Endothelial cell of umbilical vein (primary cell): ENCODE measurements around the gene CENPP. TPM values are rescaled to one million over a fixed set of nuclear protein-coding genes. Genes with fewer than 3 reads are reported as not detected.

Experiments
- BruUV-seq: library from RNA; stranded (reverse); fragments of 400-500 nt; replicated peaks from 2 replicates; lab custom pipeline; 2021; lab: Mats Ljungman, UMichigan
- CTCF ChIA-PET: fragments of 300-600, 350-600 bp; sonication (Branson Sonifier 250); formaldehyde crosslinking; loops from one replicate; lab custom pipeline; 2021; ENCODE audit warnings: antibody characterized with exemption, inconsistent platforms; lab: Charles Lee
- POLR2A ChIA-PET: fragments of 300-600, 350-600 bp; sonication (Branson Sonifier 250); formaldehyde crosslinking; loops from one replicate; lab custom pipeline; 2021; ENCODE audit warnings: antibody characterized with exemption, inconsistent platforms; lab: Charles Lee
- DNase-seq: peaks from one replicate; pipeline ENCODE4 v3.0.0-alpha.2; 2011; ENCODE audit warnings: low read depth, low spot score
- FAIRE-seq: peaks from 2 replicates; lab custom pipeline; 2011; peaks lifted over from hg19 to GRCh38; lab: Jason Lieb, UNC
- H2AFZ ChIP-seq: 2 replicates; pipeline ENCODE4 v1.6.0; 2012; ENCODE audit warnings: low read depth, low read length, control low read depth, inconsistent platforms
- H3K27ac ChIP-seq: 2 replicates; pipeline ENCODE4 v1.5.1; 2011; ENCODE audit warnings: low read depth, mild to moderate bottlenecking, control low read depth, low read length, moderate library complexity; ENCODE audit not compliant: insufficient read depth
- H3K27me3 ChIP-seq, 2 experiments: 2 replicates each; pipeline versions ENCODE4 v1.6.0 to v1.6.1; 2011; ENCODE audit warnings: low read length in 2 of 2, mixed read lengths in 1 of 2; ENCODE audit not compliant: control insufficient read depth in 2 of 2, insufficient read depth in 2 of 2
- H3K36me3 ChIP-seq, 2 experiments: 2 replicates in 1 of 2; 3 replicates in 1 of 2; pipeline ENCODE4 v1.5.1; 2011; ENCODE audit warnings: low read length in 2 of 2, mild to moderate bottlenecking in 1 of 2, moderate library complexity in 1 of 2; ENCODE audit not compliant: control insufficient read depth in 2 of 2, insufficient read depth in 2 of 2; ENCODE audit errors: extremely low read depth in 1 of 2
- H3K4me1 ChIP-seq: 3 replicates; pipeline ENCODE4 v1.5.1; 2011; ENCODE audit warnings: mild to moderate bottlenecking, low read length; ENCODE audit not compliant: control insufficient read depth, insufficient read depth; ENCODE audit errors: extremely low read depth
- H3K4me2 ChIP-seq: 2 replicates; pipeline ENCODE4 v1.6.1; 2011; ENCODE audit warnings: low read length, control low read depth, mixed read lengths; ENCODE audit not compliant: insufficient read depth
- H3K4me3 ChIP-seq, 3 experiments: fragments of 200-600 bp in 1 of 3; sonication (generic), shearing (Covaris generic) in 1 of 3; replicated peaks in 1 of 3; 2 replicates each; pipeline ENCODE4 v1.5.1; 2011 to 2016; ENCODE audit warnings: control low read depth in 3 of 3, low read length in 3 of 3, mild to moderate bottlenecking in 2 of 3, inconsistent platforms in 1 of 3, low read depth in 1 of 3, moderate library complexity in 1 of 3; ENCODE audit not compliant: insufficient read depth in 1 of 3
- H3K79me2 ChIP-seq: 2 replicates; pipeline ENCODE4 v1.6.0; 2012; ENCODE audit warnings: low read length, inconsistent platforms; ENCODE audit not compliant: control insufficient read depth, insufficient read depth
- H3K9ac ChIP-seq: replicated peaks from 2 replicates; pipeline ENCODE3; 2011; ENCODE audit warnings: low read length, control low read depth; ENCODE audit not compliant: insufficient read depth; ENCODE audit errors: extremely low read depth
- H3K9me1 ChIP-seq: replicated peaks from 3 replicates; pipeline ENCODE4 v1.6.0; 2011; ENCODE audit warnings: mild to moderate bottlenecking, low read length; ENCODE audit not compliant: control insufficient read depth, insufficient read depth; ENCODE audit errors: extremely low read depth
- H3K9me3 ChIP-seq: replicated peaks from 2 replicates; pipeline ENCODE4 v1.5.1; 2012; ENCODE audit warnings: low read length, inconsistent platforms; ENCODE audit not compliant: control insufficient read depth, insufficient read depth
- H4K20me1 ChIP-seq: replicated peaks from 2 replicates; pipeline ENCODE3; 2011; ENCODE audit warnings: mild to moderate bottlenecking, low read length; ENCODE audit not compliant: control insufficient read depth, insufficient read depth; ENCODE audit errors: extremely low read depth
- EZH2 ChIP-seq: IDR thresholded peaks from 2 replicates; pipeline ENCODE4 v1.6.1; 2012; ENCODE audit warnings: borderline replicate concordance, low read depth, mild to moderate bottlenecking, moderate library complexity, low read length, inconsistent platforms; ENCODE audit not compliant: severe bottlenecking
- FOS ChIP-seq: IDR thresholded peaks from 2 replicates; pipeline ENCODE4 v1.6.1; 2011; ENCODE audit warnings: mild to moderate bottlenecking, low read length, moderate library complexity, borderline replicate concordance; ENCODE audit not compliant: insufficient read depth
- GATA2 ChIP-seq: IDR thresholded peaks from 2 replicates; pipeline ENCODE4 v1.7.0; 2011; ENCODE audit warnings: low read depth, mild to moderate bottlenecking, moderate library complexity, mixed read lengths, low read length; ENCODE audit not compliant: insufficient read length, insufficient read depth
- JUN ChIP-seq: IDR thresholded peaks from 2 replicates; pipeline ENCODE4 v1.6.1; 2011; ENCODE audit warnings: borderline replicate concordance, low read depth; ENCODE audit not compliant: insufficient read length, insufficient read depth
- MYC ChIP-seq: IDR thresholded peaks from one replicate; pipeline ENCODE4 v1.6.1; 2011; ENCODE audit warnings: mild to moderate bottlenecking, low read depth, low read length
- POLR2A ChIP-seq: IDR thresholded peaks from 2 replicates; pipeline ENCODE4 v1.6.1; 2012; ENCODE audit warnings: low read depth, mild to moderate bottlenecking, control low read depth, low read length
- POLR2AphosphoS5 ChIP-seq: IDR thresholded peaks from 2 replicates; pipeline ENCODE4 v1.6.1; 2012; ENCODE audit warnings: low read depth, mild to moderate bottlenecking, control low read depth, low read length, moderate library complexity; ENCODE audit not compliant: insufficient read depth
- dilution Hi-C: fragments of 300-500 bp; cut with MboI; formaldehyde crosslinking; loops from one replicate; pipeline ENCODE4 v1.15.0; 2019; ENCODE audit warnings: low sequenced_read_pairs; ENCODE audit not compliant: extremely low pct_ligation_motif_present
- intact Hi-C: fragments of 100-400 bp; cut with micrococcal nuclease; formaldehyde crosslinking; loops from one replicate; pipeline ENCODE4 v1.10.0; 2022
- polyA plus RNA-seq, 4 experiments: library from polyadenylated mRNA; depleted of rRNA in 3 of 4; stranded (reverse) in 3 of 4; unstranded in 1 of 4; fragments of >200 nt; gene quantifications; 2 replicates each; pipeline versions ENCODE4 v1.2.1 to v1.2.3, GENCODE V29; 2011 to 2012; ENCODE audit warnings: missing spikeins in 1 of 4
- total RNA-seq: library from RNA; stranded (reverse); gene quantifications from 2 replicates; pipeline ENCODE4 v1.2.3, GENCODE V29; 2021
- TF ChIP-seq, protein P1 (sequence below): IDR thresholded peaks from 2 replicates; pipeline ENCODE4 v1.6.1; 2011; ENCODE audit not compliant: insufficient read depth, insufficient read length
- TF ChIP-seq, protein P2 (sequence below), 2 donors: IDR thresholded peaks; 1 replicate in 1 of 2; 2 replicates in 1 of 2; pipeline ENCODE4 v1.5.1; 2011; ENCODE audit warnings: low read length in 2 of 2, mild to moderate bottlenecking in 2 of 2, moderate library complexity in 2 of 2, control low read depth in 1 of 2, inconsistent platforms in 1 of 2, low read depth in 1 of 2; ENCODE audit not compliant: insufficient read depth in 1 of 2; ENCODE audit errors: extremely low read depth in 1 of 2

The CENPP gene
- total and polyA plus RNA-seq, 2 donors (not counting 3 experiments of a cell fraction or from before 2014, with no cell fraction given), result 1.2 to 12.0 TPM

DNA sequence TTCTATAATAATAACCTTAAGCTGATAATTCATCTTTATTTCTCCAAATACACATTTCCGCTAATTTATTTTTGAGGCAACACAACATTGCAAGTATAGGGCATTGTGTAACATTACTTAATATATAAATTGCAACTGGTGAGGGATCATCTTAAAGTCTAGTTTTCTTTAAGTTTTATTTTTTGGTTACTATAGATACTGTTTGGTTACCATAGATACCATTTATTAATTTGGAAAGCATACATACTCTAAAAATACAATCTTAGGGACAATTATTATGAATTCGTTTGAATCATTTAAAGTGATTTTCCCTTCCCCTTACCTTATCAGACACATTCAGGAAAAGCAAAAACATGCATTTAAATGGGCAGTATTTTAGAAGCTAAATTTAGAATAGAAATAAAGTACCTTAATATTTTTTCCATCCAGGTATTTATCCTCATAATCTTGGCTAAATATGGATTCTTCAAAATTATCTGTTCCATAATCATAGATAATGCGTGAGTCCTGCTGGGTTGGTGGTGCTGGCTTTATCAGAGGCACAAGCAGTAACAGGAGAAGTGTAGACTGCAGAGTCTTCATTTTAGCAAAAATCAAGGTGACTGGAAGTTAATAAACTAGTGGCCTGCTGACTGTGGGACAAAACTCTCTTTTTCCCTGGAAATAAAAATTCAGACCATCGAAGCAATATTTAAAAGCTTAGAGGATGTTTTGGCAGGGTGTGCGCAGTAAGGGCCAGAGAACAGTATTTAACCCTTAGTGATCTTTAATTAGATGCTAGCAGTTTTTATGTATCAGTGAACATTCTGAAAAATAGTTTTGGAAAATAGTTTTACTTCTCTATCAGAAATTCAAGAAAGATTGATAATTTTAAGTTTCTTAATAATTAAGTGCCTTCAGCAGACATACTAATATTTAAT, 77.3 kb downstream of the CENPP start:
- H3K79me2 ChIP-seq, result no peaks in the 10 kb centered on the region
- H4K20me1 ChIP-seq, result no peaks in the 10 kb centered on the region
- no peaks in the 10 kb centered on the region for H3K9me1 ChIP-seq
- intact Hi-C loops (no loop called here), dilution Hi-C loops (no loop called here)
- no peak overlapping the region for H3K27ac ChIP-seq
- TF ChIP-seq FOS (no peak), JUN (no peak), MYC (no peak), POLR2AphosphoS5 (no peak), EZH2 (no peak), POLR2A (no peak), GATA2 (no peak)
- TF ChIP-seq, protein P1, sequence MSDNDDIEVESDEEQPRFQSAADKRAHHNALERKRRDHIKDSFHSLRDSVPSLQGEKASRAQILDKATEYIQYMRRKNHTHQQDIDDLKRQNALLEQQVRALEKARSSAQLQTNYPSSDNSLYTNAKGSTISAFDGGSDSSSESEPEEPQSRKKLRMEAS, result no peak
- TF ChIP-seq, protein P2, sequence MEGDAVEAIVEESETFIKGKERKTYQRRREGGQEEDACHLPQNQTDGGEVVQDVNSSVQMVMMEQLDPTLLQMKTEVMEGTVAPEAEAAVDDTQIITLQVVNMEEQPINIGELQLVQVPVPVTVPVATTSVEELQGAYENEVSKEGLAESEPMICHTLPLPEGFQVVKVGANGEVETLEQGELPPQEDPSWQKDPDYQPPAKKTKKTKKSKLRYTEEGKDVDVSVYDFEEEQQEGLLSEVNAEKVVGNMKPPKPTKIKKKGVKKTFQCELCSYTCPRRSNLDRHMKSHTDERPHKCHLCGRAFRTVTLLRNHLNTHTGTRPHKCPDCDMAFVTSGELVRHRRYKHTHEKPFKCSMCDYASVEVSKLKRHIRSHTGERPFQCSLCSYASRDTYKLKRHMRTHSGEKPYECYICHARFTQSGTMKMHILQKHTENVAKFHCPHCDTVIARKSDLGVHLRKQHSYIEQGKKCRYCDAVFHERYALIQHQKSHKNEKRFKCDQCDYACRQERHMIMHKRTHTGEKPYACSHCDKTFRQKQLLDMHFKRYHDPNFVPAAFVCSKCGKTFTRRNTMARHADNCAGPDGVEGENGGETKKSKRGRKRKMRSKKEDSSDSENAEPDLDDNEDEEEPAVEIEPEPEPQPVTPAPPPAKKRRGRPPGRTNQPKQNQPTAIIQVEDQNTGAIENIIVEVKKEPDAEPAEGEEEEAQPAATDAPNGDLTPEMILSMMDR (IDR thresholded peaks at IDR 0.05; ENCODE audit: extremely low read depth in 1 of 2, insufficient read depth in 1 of 2, low read depth in 1 of 2, low read length in 2 of 2), result no peak
- POLR2A ChIA-PET, result no interaction called here
- no peaks in the 10 kb centered on the region for H3K4me1 ChIP-seq
- no peaks in the 10 kb centered on the region for H3K27me3 ChIP-seq
- DNase-seq (no peak), FAIRE-seq (no peak)
- H3K4me2 ChIP-seq, result no peak overlapping the region
- H3K9me3 ChIP-seq, result no peaks in the 10 kb centered on the region
- CTCF ChIA-PET, result no interaction called here
- no peaks in the 10 kb centered on the region for H3K36me3 ChIP-seq
- H3K9ac ChIP-seq, result no peak overlapping the region
- H2AFZ ChIP-seq, result no peak overlapping the region
- no peak overlapping the region for H3K4me3 ChIP-seq
- BruUV-seq, result no TSS peak
